Stimulated activated CD4-positive, alpha-beta T cell treated with anti-CD3 and anti-CD28 coated beads, TNF-alpha, amount 100 ng/mL, for 48 hours (primary cell): ENCODE data around the gene BBS7.

Source experiments
- DNase-seq, 3 donors: peaks; one replicate each; pipeline ENCODE4 v3.0.0-alpha.2; 2020; ENCODE audit warnings: low read depth in 3 of 3

Gene BBS7

GRCh38 chr4:121792966-121793365 lies 77.3 kb downstream of the BBS7 start:
- DNase-seq: no peak

- DNase-seq: no peak
Measured at GRCh38 chr4:121791481-121791880, 78.8 kb downstream of the BBS7 start.

- no peak for DNase-seq
Measured at GRCh38 chr4:121790976-121791375, 79.3 kb downstream of the BBS7 start.

- no peak for DNase-seq
Measured at GRCh38 chr4:121789960-121790829, 80.1 kb downstream of the BBS7 start.

- DNase-seq: no peak
Measured at GRCh38 chr4:121789455-121789854, 80.8 kb downstream of the BBS7 start.

DNA sequence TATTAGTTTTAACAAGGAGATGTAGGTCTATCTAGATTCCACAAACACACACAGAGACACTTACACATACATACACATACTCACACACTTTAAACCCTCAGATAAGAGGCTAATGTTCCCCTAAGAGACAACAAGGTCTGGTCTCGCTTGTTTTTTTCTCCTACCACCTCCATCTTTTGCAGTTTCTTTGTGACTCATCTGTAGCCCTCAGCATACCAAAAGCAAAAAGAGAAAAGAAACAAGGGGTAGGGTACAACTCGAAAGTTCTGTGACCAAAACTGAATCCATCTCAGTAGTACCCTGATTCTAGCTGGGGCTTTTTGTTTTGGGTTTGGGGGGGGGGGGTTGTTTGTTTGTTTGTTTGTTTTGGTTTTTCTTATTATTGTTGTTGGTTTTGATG lies 81.4 kb downstream of the BBS7 start:
- DNase-seq: no peak

GRCh38 chr4:121786221-121786620 lies 84.1 kb downstream of the BBS7 start:
- no peak for DNase-seq

DNA sequence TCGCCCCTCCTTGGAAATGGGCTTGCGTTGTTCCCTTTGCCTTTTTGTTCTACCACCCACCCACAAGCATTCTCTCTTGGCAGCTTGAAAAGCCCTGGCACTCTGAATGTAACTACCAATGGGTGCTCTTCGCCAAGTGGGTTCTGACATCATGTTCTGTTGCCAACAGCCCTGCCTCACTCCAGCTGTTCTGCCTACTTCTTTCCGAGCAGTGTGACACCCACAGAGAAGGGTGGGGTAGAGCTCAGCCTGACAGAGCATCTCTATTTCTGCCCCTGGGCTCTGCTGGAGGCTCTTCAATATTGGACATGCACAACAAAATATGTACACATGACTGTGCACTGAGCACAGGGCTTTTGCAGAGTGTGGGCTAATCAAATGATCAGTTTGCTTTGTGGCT lies 84.8 kb downstream of the BBS7 start:
- no peak for DNase-seq

GRCh38 chr4:121784975-121785374 lies 85.3 kb downstream of the BBS7 start:
- no peak for DNase-seq

- no peak for DNase-seq
Measured at GRCh38 chr4:121784401-121784800, 85.9 kb downstream of the BBS7 start.

DNA sequence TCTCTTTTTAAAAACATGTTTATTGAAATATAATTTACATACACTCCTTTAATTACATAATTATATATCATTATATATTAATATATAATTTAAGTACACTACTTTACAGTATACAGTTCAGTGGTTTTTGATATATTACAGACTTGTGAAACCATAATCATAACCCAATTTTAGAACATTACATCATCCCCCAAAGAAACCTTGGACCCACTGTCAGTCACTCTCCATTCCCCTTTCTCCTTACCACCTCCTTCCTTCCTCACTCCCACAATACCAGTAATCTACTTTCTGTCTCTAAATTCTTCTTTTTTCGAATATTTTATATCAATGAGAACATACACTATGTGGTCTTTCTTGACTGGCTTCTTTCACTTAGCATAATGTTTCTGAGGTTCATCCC lies 87.1 kb downstream of the BBS7 start:
- no peak for DNase-seq

DNA sequence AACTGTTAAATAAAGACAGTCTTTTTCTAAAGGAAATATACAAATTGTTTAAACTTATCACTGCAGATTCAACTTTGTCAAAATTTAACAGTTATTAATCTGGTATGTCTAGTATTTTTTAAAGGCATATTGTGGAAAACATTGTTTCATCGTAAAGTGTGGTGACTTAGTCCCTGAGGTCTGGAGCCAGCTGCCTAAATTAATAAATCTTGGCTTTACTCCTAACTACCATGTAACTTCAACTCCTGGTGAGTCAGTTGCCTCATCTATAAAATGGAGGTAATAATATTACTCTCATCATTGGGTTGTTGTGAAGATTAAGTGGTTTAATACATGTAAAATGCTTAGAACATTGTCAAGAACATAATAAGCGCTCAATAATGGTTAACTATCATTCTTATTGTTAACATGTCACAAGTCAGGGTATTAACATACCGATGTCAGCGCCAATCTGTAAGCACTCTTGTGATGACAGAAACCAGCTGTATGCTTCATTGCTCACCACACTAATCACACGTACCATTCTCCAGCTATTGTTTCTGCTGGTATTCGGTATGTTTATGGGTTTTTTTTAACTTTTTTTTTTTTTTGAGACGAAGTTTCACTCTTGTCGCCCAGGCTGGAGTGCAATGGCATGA lies 91.2 kb downstream of the BBS7 start:
- no peak for DNase-seq

DNA sequence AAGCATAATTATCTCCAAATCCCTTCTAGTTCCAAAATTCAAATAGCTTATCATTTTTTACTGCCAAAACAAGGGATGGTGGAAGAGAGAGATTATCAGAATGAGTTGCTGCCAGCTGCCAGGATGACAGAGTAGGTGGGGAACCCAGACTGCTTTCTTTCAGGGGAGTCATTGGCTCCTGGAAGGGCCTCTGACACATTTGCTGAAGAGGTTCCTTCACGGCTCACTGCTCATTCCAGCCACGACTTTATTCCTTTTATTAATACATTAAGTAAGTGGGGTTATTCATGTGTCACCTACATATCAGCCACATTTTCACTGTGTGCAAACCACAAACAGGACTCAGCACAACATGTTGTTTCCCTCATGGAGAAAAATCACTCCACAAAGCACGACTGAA lies 92.6 kb downstream of the BBS7 start:
- DNase-seq: no peak

DNA sequence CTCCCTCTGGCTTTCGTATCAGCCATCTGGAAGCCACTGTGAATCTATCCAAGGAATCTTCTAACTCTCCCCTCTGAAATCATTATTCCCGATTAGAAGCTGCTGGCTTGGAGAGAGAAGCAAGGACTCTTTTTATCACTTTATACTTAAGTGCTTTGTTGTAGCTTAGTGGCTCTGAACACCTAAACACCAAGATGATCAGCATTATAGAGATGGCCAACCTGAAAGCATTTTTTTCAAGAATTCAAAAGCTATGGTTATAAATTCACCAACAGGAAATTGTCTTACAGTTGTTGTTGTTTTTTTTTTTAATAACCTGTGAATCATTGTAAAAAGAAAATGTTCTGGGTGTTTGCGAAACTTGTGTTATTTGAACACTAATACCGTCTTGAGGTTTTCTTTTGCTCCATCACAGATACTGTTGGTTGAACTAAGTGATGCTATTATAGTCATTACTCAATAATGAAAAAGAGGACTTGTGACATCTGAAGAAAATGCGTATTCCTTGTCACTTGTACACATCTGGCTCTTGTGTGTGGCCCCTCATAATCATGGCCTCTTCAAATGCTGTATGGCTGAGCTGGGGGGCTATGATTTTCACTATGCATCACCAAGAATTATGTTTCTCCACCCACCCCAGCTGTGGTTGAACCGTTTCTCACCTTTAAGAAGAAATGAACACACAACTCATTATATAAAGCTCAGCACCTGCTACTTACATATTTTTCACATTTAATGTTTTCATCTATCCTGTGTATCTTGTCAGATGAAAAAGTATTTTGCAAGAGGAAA lies 93.5 kb downstream of the BBS7 start:
- DNase-seq: no peak
